ENCODE data around the gene PRM2.

The PRM2 gene

DNA sequence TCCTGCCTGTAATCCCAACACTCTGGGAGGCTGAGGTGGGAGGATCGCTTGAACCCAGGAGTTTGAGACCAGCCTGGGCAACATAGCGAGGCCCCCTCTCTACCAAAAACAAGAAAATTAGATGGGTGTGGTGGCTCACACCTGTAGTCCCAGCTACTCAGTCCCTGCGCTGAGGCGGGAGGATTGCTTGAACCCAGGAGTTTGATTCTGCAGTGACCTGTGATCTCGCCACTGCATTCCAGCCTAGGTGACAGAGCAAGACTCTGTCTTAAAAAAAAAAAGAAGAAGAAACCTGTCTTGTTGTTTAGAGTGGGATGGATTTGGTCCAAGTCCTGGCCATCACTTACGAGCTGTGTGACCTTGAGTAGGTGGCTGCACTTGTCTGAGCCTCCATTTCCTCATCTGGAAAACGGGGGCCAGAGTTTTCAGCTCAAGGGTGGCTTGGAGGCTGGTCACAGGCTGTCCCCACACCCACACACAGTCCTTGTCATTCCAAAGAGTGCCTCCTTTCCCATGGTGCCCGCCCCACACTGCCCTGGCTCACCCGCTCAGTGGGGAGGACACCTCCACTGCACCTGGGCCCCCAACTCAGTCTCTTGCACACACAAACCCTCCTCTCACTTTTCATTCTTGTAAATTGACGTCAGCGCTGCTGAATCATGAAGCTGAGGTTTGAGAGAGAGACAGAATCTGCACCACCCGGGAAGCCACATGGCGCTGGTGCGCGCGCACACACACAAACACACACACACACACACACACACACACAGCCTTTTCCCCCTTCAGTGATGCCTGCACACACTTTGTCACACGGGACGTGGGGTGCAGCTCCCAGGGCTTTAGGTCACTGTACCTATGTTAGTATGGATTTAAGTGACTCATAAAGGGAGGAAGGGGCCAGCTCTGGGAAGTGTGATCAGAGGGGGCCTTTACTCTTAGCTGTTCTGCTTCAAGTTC, 24.5 kb downstream of the PRM2 start:
- POLR2A ChIA-PET, result interaction anchor here (0.6 to 2.3 kb wide), 13 partner anchors 27 to 377 kb away, joined by 3 to 28 read pairs (median 4); no protein-coding TSS in a partner anchor
- CTCF ChIA-PET, result interaction anchor here (0.6 to 2.1 kb wide), 7 partner anchors 15 to 288 kb away, joined by 3 to 9 read pairs (median 3); no protein-coding TSS in a partner anchor
- TF ChIP-seq, protein P1, sequence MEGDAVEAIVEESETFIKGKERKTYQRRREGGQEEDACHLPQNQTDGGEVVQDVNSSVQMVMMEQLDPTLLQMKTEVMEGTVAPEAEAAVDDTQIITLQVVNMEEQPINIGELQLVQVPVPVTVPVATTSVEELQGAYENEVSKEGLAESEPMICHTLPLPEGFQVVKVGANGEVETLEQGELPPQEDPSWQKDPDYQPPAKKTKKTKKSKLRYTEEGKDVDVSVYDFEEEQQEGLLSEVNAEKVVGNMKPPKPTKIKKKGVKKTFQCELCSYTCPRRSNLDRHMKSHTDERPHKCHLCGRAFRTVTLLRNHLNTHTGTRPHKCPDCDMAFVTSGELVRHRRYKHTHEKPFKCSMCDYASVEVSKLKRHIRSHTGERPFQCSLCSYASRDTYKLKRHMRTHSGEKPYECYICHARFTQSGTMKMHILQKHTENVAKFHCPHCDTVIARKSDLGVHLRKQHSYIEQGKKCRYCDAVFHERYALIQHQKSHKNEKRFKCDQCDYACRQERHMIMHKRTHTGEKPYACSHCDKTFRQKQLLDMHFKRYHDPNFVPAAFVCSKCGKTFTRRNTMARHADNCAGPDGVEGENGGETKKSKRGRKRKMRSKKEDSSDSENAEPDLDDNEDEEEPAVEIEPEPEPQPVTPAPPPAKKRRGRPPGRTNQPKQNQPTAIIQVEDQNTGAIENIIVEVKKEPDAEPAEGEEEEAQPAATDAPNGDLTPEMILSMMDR (IDR thresholded peaks at IDR 0.05; ENCODE audit: control extremely low read depth, extremely low read depth, low read depth, missing control alignments), result no peak
- DNase-seq (ENCODE audit: extremely low spot score), result peak; percentile 73

DNA sequence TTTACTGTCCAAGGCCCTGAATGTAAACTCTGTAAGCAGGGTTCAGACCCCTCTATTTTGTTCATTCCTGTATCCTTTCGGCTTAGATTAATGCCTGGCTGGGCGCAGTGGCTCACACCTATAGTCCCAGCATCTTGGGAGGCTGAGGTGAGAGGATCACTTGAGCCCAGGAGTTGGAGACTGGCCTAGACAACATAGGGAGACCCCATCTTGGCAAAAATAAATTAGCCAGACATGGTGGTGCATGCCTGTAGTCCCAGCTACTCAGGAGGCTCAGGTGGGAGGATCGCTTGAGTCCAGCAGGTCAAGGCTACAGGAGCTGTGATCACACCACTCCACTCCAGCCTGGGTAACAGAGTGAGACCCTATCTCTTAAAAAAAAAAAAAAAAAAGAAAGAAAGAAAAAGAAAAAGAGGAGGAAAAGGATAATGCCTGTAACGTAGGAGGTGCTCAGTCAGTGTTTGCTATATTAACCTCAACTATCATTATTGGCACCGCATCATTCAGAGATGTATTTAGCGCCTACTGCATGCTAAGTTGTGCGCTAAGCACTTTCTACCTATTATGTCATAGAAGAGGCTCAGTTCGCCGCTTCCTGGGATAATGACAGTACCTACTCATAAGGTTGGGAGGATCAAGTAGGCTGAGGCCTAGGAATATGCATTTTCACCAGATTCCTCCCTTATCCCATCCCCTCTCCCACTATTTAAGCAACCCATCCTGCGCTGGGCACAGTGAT, 25.3 kb downstream of the PRM2 start:
- ChIA-PET POLR2A (interaction anchor here (0.9 to 2.3 kb wide), 2 partner anchors 86 to 286 kb away, joined by 4 to 28 read pairs; no protein-coding TSS in a partner anchor), CTCF (interaction anchor here (0.6 to 2.1 kb wide), 5 partner anchors 15 to 287 kb away, joined by 3 to 9 read pairs (median 4); no protein-coding TSS in a partner anchor)
- TF ChIP-seq, protein P1 (IDR thresholded peaks at IDR 0.05; ENCODE audit: control extremely low read depth, extremely low read depth, low read depth, missing control alignments), result no peak
- DNase-seq (ENCODE audit: extremely low spot score), result no peak

- TF ChIP-seq, protein P1 (IDR thresholded peaks at IDR 0.05; ENCODE audit: control extremely low read depth, extremely low read depth, low read depth, missing control alignments), result no peak
- no peak for DNase-seq (ENCODE audit: extremely low spot score)
- ChIA-PET CTCF (interaction anchor here (1.0 kb wide), 1 partner anchor 279 kb away, joined by 3 read pairs; no protein-coding TSS in a partner anchor), POLR2A (interaction anchor here (0.6 kb wide), 1 partner anchor 54 kb away, joined by 3 read pairs; no protein-coding TSS in a partner anchor)
Measured at GRCh38 chr16:11250091-11250785, 26.0 kb downstream of the PRM2 start.

DNA sequence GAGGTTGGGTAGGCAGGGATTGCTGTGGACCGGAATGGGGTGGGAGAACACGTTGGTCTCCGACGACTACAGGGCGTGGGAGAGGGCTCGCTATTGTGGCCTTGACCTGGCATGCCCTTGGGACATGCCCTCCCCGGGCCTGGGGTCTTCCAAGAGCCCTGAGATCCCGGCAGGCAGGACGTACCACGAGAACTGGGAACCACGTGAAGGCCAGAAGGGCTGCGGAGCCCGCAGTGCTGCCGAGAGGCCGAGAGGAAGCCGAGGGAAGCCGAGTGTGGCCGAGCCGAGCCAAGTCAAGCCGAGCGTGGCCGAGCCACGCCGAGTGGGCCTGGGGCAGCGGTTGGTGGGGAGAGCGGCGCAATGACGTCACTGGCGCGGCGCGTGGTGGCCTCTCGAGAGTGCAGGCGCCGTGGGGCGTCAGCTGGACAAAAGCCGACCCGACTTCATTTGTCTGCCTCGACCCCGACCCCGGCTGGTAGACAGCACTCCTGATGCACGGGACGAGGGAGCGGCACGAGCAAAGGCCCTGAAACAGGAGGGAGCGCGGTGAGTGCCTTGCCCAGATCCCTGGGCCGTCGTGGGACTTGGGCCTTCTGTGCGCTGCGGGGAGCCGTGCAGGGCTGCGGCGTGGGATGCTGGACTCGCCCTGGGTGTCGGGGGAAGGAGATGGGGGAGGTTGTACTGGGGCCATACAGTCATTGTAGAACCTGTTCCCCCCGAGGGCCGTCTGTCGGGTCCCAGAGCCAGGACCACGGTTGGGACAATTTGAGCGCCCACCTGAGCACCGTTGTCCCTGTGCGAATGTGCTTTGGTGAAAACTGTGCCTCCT, 26.8 kb downstream of the PRM2 start:
- ChIA-PET CTCF (interaction anchor here (1.0 kb wide), 1 partner anchor 278 kb away, joined by 3 read pairs; no protein-coding TSS in a partner anchor), POLR2A (interaction anchor here (0.6 kb wide), 1 partner anchor 53 kb away, joined by 3 read pairs; no protein-coding TSS in a partner anchor)
- DNase-seq (ENCODE audit: extremely low spot score), result no peak
- TF ChIP-seq, protein P1 (IDR thresholded peaks at IDR 0.05; ENCODE audit: control extremely low read depth, extremely low read depth, low read depth, missing control alignments), result no peak

DNA sequence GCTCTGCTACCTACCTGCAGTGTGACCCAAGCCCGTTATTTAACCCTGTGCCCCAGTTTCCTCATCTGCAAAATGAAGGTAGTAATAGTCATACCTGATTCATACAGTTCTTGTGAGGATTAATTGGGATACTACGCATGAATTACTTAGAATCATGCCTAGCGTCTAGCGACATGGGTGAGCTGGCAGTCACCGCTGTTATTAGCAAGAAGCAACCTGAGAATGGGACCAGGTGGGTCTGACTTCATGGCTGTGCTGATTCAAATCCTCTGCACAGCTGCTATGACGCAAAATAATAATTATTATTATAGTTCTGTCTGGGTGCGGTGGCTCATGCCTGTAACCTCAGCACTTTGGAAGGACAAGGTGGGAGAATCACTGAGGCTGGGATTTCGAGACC, 28.1 kb downstream of the PRM2 start:
- DNase-seq (ENCODE audit: extremely low spot score), result no peak
- TF ChIP-seq, protein P1 (IDR thresholded peaks at IDR 0.05; ENCODE audit: control extremely low read depth, extremely low read depth, low read depth, missing control alignments), result no peak
- CTCF ChIA-PET, result interaction anchor here (1.5 to 3.0 kb wide), 2 partner anchors 10 to 285 kb away, joined by 5 to 14 read pairs; no protein-coding TSS in a partner anchor
- POLR2A ChIA-PET, result interaction anchor here (0.6 to 1.2 kb wide), 6 partner anchors 10 to 291 kb away, joined by 3 to 7 read pairs (median 3); no protein-coding TSS in a partner anchor

Data from GM10248 (cell line).